GM10266 (cell line): ENCODE measurements around the gene FGGY.
"Not testable (repeated sequence)": the region's sequence is repeated elsewhere in the genome, so short reads cannot be mapped to it uniquely, and the experiment has no call there.

Source experiments
- DNase-seq: peaks from one replicate; pipeline ENCODE4 v3.0.0; 2012; ENCODE audit errors: extremely low spot score
- CTCF ChIP-seq: IDR thresholded peaks from 2 replicates; pipeline ENCODE4 v1.5.1; 2012; ENCODE audit warnings: mild to moderate bottlenecking, low read depth; ENCODE audit not compliant: control insufficient read depth, insufficient read depth; ENCODE audit errors: missing control alignments

The FGGY gene

GRCh38 chr1:59598120-59598440, 301.2 kb downstream of the FGGY start:
- no peak for TF ChIP-seq CTCF
- DNase-seq, result no peak

GRCh38 chr1:59601041-59601441, 304.1 kb downstream of the FGGY start:
- no peak for TF ChIP-seq CTCF
- no peak for DNase-seq

- TF ChIP-seq CTCF, result no peak
- no peak for DNase-seq
Measured at GRCh38 chr1:59601811-59602210, 304.9 kb downstream of the FGGY start.

- TF ChIP-seq CTCF, result no peak
- DNase-seq, result no peak
Measured at GRCh38 chr1:59604191-59604590, 307.3 kb downstream of the FGGY start.

- DNase-seq, result no peak
- TF ChIP-seq CTCF, result no peak
Measured at GRCh38 chr1:59605184-59605583, 308.3 kb downstream of the FGGY start.

GRCh38 chr1:59605761-59606160, 308.9 kb downstream of the FGGY start:
- no peak for DNase-seq
- TF ChIP-seq CTCF, result no peak

GRCh38 chr1:59609245-59609644, 312.4 kb downstream of the FGGY start:
- no peak for TF ChIP-seq CTCF
- DNase-seq, result no peak

- not testable (repeated sequence) for DNase-seq
Measured at GRCh38 chr1:59610499-59610898, 313.6 kb downstream of the FGGY start.
